Stimulated activated naive CD8-positive, alpha-beta T cell treated with anti-CD3 and anti-CD28 coated beads, Interleukin-15, Interleukin-2, amounts not matched to agents 100 ng/mL and 50 ng/mL, for 24 hours (primary cell): ENCODE measurements around the gene PPP6R2.
"Not testable (repeated sequence)": the region's sequence is repeated elsewhere in the genome, so short reads cannot be mapped to it uniquely, and the experiment has no call there.

Experiments
- H3K27ac Mint-ChIP-seq: one replicate; pipeline ENCODE4 v1.8.0; 2021; ENCODE audit warnings: mild to moderate bottlenecking, mixed read lengths
- H3K27me3 Mint-ChIP-seq: one replicate; pipeline ENCODE4 v1.8.0; 2021; ENCODE audit warnings: mixed read lengths
- H3K36me3 Mint-ChIP-seq: one replicate; pipeline ENCODE4 v1.8.0; 2021; ENCODE audit warnings: low read depth, mixed read lengths
- H3K4me1 Mint-ChIP-seq: one replicate; pipeline ENCODE4 v1.8.0; 2021; ENCODE audit warnings: low read depth, mixed read lengths
- H3K4me3 Mint-ChIP-seq: one replicate; pipeline ENCODE4 v1.8.0; 2021; ENCODE audit warnings: mild to moderate bottlenecking, mixed read lengths
- H3K9me3 Mint-ChIP-seq: one replicate; pipeline ENCODE4 v1.8.0; 2021; ENCODE audit warnings: mixed read lengths

Gene PPP6R2

GRCh38 chr22:50432131-50432876, 89.2 kb downstream of the PPP6R2 start:
- Mint-ChIP-seq H3K9me3 (no peaks in the 10 kb centered on the region), H3K27ac (no peak overlapping the region), H3K4me1 (no peaks in the 10 kb centered on the region), H3K27me3 (no peaks in the 10 kb centered on the region), H3K36me3 (peaks cover 38% of the 10 kb centered on the region), H3K4me3 (no peak overlapping the region)

- peaks cover 36% of the 10 kb centered on the region for H3K36me3 Mint-ChIP-seq
- not testable (repeated sequence) for H3K27me3 Mint-ChIP-seq, H3K27ac Mint-ChIP-seq, H3K9me3 Mint-ChIP-seq, H3K4me1 Mint-ChIP-seq, H3K4me3 Mint-ChIP-seq
Observed at GRCh38 chr22:50432877-50433510, 89.9 kb downstream of the PPP6R2 start.

- Mint-ChIP-seq H3K27me3 (no peaks in the 10 kb centered on the region), H3K27ac (no peak overlapping the region), H3K36me3 (peaks cover 19% of the 10 kb centered on the region), H3K4me1 (no peaks in the 10 kb centered on the region), H3K4me3 (no peak overlapping the region), H3K9me3 (no peaks in the 10 kb centered on the region)
Observed at GRCh38 chr22:50434849-50435248, 91.7 kb downstream of the PPP6R2 start.

GRCh38 chr22:50435291-50436014, 92.3 kb downstream of the PPP6R2 start:
- Mint-ChIP-seq H3K36me3 (peaks cover 15% of the 10 kb centered on the region), H3K27ac (no peak overlapping the region)

GRCh38 chr22:50436015-50436830, 93.1 kb downstream of the PPP6R2 start:
- H3K9me3 Mint-ChIP-seq: no peaks in the 10 kb centered on the region
- peaks cover 10% of the 10 kb centered on the region for H3K36me3 Mint-ChIP-seq
- no peaks in the 10 kb centered on the region for H3K4me1 Mint-ChIP-seq
- H3K27me3 Mint-ChIP-seq: no peaks in the 10 kb centered on the region
- H3K27ac Mint-ChIP-seq: no peak overlapping the region
- no peak overlapping the region for H3K4me3 Mint-ChIP-seq

More at GRCh38 chr22:50435291-50436014, 92.3 kb downstream of the PPP6R2 start:
- H3K4me1 Mint-ChIP-seq: no peaks in the 10 kb centered on the region
- no peak overlapping the region for H3K4me3 Mint-ChIP-seq
- no peaks in the 10 kb centered on the region for H3K27me3 Mint-ChIP-seq
- no peaks in the 10 kb centered on the region for H3K9me3 Mint-ChIP-seq

- Mint-ChIP-seq H3K4me3 (no peak overlapping the region), H3K27ac (no peak overlapping the region), H3K36me3 (peaks cover 4% of the 10 kb centered on the region), H3K27me3 (no peaks in the 10 kb centered on the region), H3K9me3 (no peaks in the 10 kb centered on the region), H3K4me1 (no peaks in the 10 kb centered on the region)
Observed at GRCh38 chr22:50436841-50437341, 93.8 kb downstream of the PPP6R2 start.

- no peaks in the 10 kb centered on the region for H3K4me1 Mint-ChIP-seq
- H3K27ac Mint-ChIP-seq: no peak overlapping the region
- no peaks in the 10 kb centered on the region for H3K9me3 Mint-ChIP-seq
- H3K4me3 Mint-ChIP-seq: no peak overlapping the region
- H3K27me3 Mint-ChIP-seq: no peaks in the 10 kb centered on the region
- H3K36me3 Mint-ChIP-seq: peaks cover 4% of the 10 kb centered on the region
Observed at GRCh38 chr22:50437511-50438304, 94.6 kb downstream of the PPP6R2 start.

GRCh38 chr22:50438305-50439275, 95.5 kb downstream of the PPP6R2 start:
- no peaks in the 10 kb centered on the region for H3K27me3 Mint-ChIP-seq
- H3K36me3 Mint-ChIP-seq: peaks cover 11% of the 10 kb centered on the region
- no peak overlapping the region for H3K27ac Mint-ChIP-seq
- peaks cover 7% of the 10 kb centered on the region for H3K4me1 Mint-ChIP-seq
- H3K4me3 Mint-ChIP-seq: no peak overlapping the region
- H3K9me3 Mint-ChIP-seq: no peaks in the 10 kb centered on the region

GRCh38 chr22:50439314-50439870, 96.3 kb downstream of the PPP6R2 start:
- no peak overlapping the region for H3K27ac Mint-ChIP-seq
- H3K9me3 Mint-ChIP-seq: no peaks in the 10 kb centered on the region
- peaks cover 7% of the 10 kb centered on the region for H3K4me1 Mint-ChIP-seq
- no peaks in the 10 kb centered on the region for H3K27me3 Mint-ChIP-seq
- no peak overlapping the region for H3K4me3 Mint-ChIP-seq
- H3K36me3 Mint-ChIP-seq: peaks cover 11% of the 10 kb centered on the region

GRCh38 chr22:50439871-50440331, 96.8 kb downstream of the PPP6R2 start:
- Mint-ChIP-seq H3K4me1 (peaks cover 11% of the 10 kb centered on the region), H3K36me3 (peaks cover 11% of the 10 kb centered on the region), H3K27me3 (no peaks in the 10 kb centered on the region), H3K9me3 (no peaks in the 10 kb centered on the region), H3K4me3 (no peak overlapping the region), H3K27ac (no peak overlapping the region)

GRCh38 chr22:50440544-50441249, 97.6 kb downstream of the PPP6R2 start:
- Mint-ChIP-seq H3K27me3 (no peaks in the 10 kb centered on the region), H3K36me3 (peaks cover 7% of the 10 kb centered on the region), H3K27ac (no peak overlapping the region), H3K4me3 (no peak overlapping the region), H3K9me3 (no peaks in the 10 kb centered on the region), H3K4me1 (peaks cover 19% of the 10 kb centered on the region)

GRCh38 chr22:50441428-50441993, 98.4 kb downstream of the PPP6R2 start:
- Mint-ChIP-seq H3K27me3 (no peaks in the 10 kb centered on the region), H3K36me3 (peaks cover 7% of the 10 kb centered on the region), H3K9me3 (no peaks in the 10 kb centered on the region), H3K4me1 (peaks cover 22% of the 10 kb centered on the region), H3K4me3 (no peak overlapping the region), H3K27ac (no peak overlapping the region)
